GM12892 (cell line): ENCODE data around the gene EBPL.

ENCODE experiments used
- POLR2A ChIP-seq: IDR thresholded peaks from 2 replicates; pipeline ENCODE4 v1.6.1; 2011; ENCODE audit warnings: low read depth, low read length, control low read depth
- POLR2AphosphoS5 ChIP-seq: IDR thresholded peaks from 2 replicates; pipeline ENCODE4 v1.6.1; 2011; ENCODE audit warnings: low read depth, low read length, control low read depth
- TAF1 ChIP-seq: IDR thresholded peaks from 2 replicates; pipeline ENCODE4 v1.6.1; 2011; ENCODE audit warnings: low read depth, mild to moderate bottlenecking, control low read depth, low read length, borderline replicate concordance

DNA sequence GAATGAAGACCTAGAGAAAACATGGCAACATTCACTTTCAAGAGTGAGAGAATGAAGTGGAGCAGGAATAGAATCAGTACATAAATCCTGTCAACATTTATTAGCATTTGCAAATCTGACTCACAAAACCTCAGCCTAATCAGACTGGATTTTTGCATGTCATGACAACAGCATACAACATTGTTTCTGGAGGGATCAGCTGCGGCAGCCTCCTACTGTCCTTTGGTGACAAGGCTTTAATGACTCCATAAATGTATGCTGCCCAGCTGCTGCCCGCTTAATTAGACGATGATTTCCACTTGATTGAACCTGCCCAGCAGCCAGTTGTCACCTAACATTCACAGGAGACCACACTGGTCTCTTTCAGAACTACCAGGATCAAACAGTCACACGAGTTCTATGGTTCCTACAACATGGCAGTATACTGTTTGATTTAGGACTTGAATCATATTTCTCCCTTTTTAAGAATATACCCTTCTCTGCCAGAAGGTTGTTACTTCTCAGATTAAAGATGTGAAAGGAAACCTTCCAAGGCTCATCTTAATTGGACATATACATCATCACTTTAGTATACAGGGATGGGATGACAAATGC is 9.3 kb downstream of the EBPL start:
- TF ChIP-seq POLR2A (no peak), POLR2AphosphoS5 (no peak), TAF1 (no peak)
